HG02938 (cell line): ENCODE results near the gene TMEM229B.
"Not testable (repeated sequence)": the region's sequence is repeated elsewhere in the genome, so short reads cannot be mapped to it uniquely, and the experiment has no call there.

Experiments used
- ATAC-seq: cut with Tn5 transposase; IDR thresholded peaks from one replicate; pipeline ENCODE4 v1.9.1; 2021; ENCODE audit warnings: mild to moderate bottlenecking, moderate library complexity; ENCODE audit not compliant: unreplicated experiment

TMEM229B gene

DNA sequence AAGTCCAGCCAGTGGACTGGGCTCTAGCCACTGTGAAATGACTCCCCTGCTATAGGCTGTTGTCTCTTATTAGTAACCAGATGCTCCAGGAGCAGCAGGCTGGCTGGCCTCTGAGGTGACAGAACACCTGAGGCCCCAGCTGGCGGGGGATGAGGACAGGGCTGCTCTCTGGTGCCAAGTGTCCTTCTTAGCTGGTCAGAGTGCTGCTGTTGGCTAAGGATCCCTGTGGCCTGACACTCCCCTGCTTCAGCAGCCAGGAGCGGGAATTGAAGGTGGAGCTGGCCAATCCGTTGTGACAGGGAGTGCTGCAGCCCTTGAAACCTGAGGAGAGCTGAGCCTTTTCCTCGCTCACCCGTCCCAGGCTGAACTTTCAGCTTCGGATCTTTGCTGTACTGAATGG, 30.7 kb downstream of the TMEM229B start:
- ATAC-seq, result no peak

DNA sequence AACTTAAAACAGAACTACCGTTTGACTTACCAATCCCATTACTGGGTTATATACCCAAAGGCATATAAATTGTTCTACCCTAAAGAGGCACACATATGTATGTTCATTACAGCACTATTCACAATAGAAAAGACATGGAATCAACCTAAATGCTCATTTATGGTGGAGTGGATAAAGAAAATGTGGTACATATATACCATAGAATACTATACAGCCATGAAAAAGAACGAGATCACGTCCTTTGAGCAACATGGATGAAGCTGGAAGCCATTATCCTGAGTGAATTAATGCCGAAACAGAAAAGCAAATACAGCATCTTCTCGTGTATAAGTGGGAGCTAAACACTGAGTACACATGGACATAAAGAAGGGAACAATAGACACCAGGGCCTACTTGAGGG, 31.8 kb downstream of the TMEM229B start:
- ATAC-seq, result no peak

DNA sequence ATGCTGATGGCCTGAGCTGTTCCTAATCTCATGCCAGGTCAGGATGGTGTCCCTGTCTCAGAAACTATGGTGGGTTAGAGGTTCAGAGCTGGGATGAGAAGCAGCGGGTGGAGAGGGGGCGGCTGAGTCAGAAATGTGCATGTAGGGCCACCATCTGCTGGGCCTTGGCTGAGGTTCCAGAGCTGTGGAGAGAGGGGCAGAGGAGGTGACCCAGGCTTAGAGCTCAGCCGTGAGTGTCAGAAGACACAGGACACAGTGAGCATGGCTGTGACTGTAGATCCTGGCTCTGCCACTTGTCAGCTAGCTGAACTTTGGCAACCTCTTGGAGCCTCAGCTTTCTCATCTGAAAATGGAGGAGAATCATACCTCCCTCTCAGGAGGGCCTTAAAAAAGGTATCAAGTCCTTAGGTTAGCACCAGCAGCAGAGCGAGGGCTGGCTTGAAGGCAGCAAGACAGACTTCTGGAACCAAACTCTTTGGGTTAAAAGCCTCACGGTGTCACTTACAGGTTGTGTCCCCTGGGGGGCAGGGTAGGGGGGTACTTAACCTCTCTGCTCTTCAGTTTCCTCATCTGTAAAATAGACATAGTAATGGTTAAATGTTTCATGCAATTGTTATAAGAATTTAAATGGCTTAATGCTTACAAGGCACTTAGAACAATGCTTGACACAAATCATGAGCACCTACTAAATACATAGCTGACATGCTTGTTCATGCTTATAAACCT, 34.8 kb downstream of the TMEM229B start:
- ATAC-seq, result no peak

DNA sequence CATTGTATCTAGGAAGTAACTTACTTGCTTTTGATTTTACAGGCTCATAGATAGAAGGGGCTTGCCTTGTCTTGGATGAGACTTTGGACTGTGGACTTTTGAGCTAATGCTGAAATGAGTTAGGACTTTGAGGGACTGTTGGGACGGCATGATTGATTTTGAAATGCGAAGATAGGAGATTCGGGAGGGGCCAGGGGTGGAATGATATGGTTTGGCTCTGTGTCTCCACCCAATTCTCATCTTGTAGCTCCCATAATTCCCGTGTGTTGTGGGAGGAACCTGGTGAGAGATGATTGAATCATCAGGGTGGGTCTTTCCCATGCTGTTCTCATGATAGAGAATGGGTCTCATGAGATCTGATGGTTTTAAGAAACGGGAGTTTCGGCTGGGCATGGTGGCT, 36.9 kb downstream of the TMEM229B start:
- not testable (repeated sequence) for ATAC-seq

DNA sequence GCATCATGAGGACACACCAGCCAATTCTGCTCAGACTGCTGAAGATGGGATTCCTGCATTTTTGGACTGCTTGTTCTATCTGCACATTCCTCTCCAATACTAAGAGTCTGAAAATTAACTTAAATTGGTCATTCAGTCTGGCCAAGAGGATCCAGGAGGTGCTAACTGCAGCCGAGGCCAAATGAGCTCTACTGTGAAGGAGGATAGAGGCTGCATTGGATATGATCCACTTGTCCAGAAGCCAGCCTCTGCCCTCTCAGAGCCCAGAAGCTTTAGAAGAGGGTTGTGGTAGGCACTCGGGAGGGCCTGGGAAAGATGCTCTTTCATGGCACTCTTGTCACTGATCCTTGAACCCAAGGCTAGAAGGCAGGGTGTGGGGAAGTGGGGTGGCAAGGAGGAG, 39.4 kb downstream of the TMEM229B start:
- ATAC-seq, result no peak

DNA sequence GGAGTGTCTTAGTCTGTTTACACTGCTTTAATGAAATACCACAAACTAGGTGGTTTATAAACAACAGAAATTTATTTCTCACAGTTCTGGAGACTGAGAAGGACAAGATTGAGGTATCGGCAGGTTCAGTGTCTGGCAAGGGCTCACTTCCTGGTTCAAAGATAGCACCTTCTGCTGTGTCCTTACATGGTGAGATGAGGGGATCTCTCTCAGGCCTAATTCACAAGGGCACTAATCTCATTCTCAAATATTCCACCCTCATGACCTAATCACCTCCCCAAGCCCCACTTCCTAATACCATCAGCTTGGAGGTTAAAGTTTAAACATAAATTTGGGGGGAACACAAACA, 41.5 kb downstream of the TMEM229B start:
- ATAC-seq, result no peak

DNA sequence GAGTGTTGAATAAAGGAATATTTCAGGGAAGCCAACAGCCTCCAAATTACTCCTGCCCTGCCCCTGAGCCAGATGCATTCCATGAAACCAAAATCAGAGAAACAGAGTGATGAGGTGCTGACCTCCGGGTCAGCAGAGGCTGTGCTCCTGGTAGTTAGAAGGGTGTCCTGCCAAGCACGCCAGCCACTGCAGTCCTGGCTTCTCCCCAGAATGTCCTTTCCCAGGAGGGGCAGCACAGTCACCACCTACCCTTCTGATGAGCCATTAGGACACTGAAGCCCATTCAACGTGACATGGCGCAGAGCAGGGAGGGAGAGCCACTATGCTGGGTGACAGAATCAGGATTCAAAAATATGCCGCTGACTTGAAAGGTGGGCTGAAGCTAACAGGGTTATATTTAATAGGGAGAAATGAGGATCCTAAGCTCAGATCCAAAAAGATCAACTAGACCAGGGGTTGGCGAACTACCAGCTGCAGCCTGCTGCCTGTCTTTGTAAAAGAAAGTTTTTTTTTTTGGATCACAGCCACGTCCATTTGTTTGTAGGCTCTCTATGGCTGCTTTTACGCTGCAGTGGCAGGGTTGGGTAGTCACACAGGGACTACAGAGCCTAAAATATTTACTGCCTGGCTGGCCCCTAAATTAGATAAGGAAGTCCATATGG, 42.0 kb downstream of the TMEM229B start:
- ATAC-seq, result no peak

DNA sequence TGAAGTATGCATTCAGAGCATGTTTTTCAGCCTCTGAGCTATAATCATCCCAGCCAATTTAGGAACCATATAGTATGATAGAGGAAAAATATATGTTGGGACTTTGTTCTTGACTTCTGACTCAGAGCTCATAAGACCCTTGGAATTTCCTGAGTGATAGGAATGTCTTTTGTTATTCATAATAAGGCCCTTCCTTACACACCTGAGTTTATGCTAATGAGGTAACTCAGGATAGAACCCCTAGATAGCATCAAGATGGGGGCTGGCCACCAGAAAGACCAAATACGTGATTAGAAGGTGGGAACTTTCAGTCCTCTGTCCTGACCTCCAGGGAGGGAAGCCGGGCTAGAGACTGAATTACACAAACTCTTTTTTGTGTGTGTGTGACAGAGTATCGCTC, 44.1 kb downstream of the TMEM229B start:
- ATAC-seq, result no peak

DNA sequence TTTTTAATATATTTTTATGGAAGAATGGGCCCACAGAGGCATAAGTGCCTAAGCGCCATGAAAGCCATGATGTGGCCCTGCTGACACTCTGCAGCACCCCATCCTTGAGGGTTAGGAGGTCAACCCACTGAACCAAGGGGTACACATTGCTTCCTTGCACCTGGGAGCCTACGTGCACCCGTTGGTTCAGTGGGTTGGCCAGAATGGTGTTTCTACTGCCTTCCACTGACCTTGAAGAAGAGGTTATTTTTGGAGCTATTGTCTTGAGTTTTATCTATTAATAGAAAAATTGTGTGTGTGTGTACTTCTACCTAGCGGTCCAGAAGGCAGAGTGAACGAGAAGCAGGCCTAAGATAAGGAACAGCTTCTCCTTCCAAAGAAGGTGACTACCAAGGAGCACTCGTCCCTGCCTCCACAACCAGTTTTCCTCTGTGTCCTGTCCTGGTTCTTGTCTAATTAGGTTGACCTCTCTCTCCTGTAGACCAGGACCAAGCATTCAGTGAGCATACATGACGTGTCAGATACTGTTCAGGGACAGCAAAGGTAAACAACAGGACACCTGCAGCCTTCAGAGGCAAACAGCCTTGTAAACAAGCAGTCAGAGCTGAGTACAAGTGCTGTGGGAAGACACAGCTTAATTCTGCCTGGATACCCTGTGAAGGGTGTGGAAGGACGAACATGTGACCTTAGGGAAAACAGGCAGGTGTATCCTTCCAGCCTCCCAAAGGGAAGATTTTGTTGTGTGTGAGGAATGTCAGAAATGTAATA, 46.2 kb downstream of the TMEM229B start:
- ATAC-seq, result no peak

DNA sequence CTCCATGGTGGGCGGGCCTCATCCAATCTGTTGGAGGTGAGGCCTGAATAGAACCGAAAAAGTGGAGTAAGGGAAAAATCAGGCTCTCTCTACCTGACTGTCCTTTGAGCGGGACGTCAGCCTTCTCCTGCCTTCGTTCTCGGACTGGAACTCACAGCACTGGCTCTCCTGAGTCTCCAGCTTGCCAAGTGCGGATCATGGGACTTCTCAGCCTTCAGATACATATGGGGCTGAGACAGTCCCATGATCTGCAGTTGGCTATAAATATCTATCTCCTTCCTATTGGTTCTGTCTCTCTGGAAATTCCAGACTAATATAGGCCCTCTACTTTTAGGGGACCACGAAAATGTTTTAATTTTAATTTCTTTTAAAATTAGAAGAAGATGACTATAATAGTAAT, 46.8 kb downstream of the TMEM229B start:
- ATAC-seq, result no peak

DNA sequence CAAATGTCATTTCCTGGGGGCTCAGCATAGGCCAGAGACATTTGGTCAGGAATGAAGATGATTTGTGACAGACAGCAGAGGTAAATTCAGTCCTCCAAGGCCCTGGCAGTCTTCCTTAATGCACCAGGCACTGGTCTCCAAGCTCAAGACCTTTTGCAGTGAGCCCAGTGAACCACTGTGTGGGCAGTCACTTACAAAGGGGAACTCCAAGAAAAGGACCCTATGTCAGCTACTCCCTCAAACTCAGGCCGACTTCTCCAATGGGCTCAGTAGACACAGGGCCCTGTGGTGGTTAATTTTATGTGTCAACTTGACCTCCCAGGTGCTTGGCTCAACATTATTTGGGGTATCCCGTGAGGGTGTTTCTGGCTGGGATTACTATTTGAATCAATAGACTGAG, 47.3 kb downstream of the TMEM229B start:
- no peak for ATAC-seq

DNA sequence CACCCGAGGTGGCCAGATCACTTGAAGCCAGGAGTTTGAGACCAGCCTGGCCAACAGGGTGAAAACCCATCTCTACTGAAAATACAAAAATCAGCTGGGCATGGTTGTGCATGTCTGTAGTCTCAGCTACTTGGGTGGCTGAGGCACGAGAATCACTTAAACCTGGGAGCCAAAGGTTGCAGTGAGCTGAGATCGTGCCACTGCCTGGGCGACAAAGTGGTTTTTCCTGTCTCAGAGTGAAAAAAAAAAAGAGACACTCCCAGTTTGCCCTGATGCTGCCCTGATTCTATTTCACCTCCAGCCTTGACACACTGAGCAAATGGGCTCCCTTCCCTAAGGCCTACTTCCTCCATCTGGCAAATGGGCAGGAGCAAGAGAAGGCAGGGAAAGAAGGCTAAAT, 48.0 kb downstream of the TMEM229B start:
- ATAC-seq, result no peak

DNA sequence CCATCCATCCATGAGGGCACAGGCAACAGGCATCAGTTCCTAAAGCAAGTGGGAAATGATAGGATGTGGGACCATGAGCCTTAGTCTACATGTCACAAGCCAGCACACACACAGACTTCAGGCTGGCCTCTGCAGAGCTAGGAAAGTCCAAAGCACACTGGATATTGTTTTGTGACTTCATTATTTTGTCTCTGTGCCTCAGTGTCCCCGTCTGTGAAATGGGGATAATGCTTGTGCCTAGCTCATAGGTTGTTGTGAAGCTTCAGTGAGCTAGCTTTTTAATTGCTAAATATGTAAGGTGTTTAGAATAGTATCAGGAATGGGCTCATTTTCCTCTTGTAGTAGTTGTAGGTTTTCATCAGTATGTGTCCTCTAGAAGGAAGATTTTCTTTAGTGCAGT, 49.6 kb downstream of the TMEM229B start:
- no peak for ATAC-seq

DNA sequence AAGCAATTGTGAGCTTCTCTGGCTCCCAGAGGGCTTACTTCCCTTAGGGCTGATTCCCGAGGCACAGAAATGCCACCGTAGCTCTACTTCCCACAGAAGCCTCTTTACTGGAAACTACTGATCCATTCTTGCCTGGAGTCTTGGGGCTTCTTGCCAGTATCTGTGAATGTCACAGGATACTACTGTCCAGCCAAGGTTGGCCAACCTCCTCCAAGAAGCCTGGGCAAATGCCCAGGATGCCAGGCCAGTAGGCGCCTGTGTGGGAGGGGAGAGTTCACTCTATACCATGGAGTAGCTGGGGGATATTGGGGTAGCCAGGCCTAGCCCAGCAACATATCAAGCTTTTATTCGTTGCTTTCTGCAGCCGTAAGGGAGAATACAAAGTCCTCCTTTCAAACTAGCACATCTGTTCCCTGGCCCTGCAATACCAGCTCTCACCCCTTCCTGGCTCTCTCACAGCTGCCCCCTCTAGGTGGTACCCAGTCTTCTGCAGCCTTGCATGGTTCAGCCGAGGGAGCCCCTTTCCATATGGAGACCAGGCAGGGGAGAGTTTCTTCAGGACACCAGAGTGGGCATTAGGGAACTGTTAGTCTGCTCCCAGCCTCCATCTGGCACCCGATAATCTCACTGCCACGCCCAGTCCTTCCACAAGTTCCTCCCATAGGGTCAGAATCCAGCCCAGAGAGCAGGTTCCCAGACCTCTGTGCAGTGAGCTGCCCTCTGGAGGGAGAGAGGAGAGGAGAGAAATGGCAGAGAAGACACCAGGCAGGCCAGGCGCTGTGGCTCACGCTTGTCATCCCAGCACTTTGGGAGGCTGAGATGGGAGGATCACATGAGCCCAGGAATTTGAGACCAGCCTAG, 52.3 kb downstream of the TMEM229B start:
- ATAC-seq, result no peak

DNA sequence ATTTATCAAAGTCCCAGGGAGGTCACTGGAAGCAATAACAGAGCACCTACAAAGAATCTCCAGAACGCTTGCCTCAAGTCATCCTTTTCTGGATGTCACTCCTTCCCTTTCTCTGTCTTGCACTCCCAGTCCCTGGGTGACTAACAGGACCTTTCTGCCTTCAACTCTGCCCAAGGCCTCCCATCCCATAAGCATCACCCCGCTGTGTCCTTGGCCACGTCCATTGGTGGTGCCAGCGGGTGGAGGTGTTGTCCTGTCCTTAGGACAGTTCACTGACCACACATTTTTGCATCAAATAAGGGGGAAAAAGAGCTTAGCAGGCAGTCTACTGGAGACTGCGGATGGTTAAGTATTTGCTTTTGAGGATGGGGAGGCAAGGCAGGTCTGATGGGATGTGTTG, 52.9 kb downstream of the TMEM229B start:
- ATAC-seq, result no peak

DNA sequence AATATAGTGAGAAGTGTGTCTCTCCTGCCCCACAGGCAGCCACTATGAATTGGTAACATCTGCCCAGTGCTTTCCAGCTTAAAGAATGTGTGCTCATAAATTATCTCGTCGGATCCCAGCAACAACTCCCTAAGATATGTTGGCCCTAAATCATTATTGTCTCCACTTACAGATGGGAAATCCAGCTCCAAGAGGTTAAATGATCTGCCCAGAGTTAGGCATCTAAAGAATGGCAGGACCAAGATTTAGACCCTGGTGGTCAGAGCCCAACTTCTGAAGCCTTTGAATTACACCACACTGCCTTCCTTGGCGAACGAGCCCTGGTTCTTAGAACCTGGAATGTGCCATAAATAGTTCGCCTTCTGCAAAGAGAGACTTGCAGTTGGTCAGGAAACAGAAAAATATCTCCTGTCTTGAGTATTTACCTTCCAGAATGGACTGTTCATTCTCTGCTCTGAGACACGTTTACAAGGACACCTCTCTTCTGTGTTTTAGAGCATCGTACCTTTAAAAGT, 56.4 kb downstream of the TMEM229B start:
- no peak for ATAC-seq

DNA sequence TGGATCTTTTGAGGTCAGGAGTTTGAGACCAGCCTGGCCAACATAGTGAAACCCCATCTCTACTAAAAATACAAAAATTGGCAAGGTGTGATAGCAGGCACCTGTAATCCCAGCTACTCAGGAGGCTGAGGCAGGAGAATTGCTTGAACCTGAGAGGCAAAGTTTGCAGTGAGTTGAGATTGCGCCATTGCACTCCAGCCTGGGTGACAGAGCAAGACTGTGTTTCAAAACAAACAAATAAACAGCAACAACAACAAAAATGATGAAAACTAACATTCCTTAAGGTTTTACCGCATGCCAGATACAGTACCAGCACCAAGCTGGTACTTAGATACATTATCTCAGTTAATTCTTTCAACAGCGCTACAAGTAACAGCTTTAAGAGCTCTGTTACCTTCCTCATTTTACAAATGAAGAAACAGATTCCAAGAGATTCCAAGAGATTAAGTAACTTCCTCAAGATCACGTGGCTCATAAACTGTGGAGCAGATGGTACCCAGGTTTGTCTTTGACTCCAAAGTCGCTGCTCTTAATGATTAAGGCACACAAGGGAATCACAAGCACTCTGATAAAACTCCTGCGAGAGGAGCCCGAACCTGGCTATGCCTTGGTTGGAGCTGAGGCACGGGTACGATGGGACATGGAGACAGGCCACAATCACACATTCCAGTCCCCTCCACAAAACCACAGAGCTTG, 58.9 kb downstream of the TMEM229B start:
- no peak for ATAC-seq

DNA sequence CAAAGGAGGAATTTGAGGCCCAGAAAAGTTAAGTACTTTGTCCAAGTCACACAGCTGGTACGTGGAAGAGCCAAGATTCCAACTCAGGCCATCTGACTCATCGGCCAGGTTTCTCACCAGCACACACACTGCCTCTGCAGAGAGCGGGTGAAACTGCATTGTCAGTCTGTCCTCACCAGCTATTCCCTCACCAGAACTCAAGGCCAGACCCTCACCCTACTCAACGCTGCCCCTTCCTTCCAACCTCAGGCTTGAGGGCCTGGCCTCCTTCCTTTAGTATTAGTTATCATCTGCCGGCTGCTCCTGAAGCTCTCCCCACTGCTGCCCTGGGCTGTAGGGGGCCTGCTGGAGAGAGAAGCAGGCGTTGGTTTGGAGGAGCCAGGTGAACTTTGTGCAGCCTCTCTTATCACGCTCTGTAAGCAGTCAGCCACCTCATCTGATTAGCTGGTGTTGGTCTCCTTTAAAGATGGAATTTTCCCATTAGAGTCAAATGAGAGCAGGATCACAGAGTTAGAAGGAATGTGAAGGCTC, 60.0 kb downstream of the TMEM229B start:
- no peak for ATAC-seq

DNA sequence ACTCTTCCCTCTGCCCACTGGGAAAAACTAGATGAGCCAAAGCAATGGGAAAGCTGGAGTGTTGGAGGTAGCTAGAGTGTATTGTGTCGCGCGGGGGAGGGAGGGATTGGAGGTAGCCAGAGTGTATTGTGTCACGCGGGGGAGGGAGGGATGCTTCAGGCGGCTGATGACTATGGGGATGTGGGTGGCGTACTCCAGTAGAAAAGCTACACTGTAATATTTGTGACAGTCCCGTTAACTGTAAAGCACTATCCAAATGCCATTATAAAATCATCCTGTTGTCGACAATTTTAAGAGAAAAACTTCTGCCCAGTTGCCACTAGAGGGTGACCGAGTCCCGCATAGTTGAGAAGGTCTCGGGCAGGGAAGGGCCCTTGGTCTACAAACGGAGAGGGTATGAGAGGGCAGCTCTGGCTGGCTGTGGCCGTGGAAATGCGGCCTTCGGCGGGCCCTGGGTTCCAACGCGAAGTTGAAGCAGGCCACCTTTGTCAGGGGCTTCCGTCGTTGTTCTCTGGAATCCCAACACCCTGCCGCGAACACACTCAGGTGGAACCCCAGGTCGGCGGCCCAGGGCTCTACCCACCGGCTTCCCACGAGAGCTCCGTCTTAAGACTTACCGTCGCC, 61.4 kb downstream of the TMEM229B start:
- no peak for ATAC-seq

DNA sequence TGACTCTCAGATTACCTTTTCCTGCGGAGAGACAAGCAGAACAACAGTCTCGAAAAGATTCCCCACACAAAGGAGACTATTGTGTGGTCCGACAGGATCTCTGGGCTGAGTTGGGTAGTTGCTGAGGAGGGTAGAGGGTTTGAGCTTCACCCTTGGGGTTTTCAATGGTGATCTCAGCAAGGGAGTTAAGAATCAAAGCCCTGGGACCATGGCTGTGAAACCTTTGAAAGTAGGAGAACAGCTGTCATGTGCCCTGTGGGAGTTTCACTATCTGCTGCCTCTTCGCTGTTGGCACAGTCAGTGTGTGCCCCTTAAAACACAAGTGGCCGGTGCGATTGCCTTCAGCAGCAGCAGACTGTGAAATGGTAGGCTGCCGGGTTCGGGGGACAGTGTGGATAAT, 62.4 kb downstream of the TMEM229B start:
- ATAC-seq, result no peak
